H1 (cell line): ENCODE measurements around the gene CBL. TPM values are rescaled to one million over a fixed set of nuclear protein-coding genes. Genes with fewer than 3 reads are reported as not detected.

Source experiments
- E2F6 ChIP-seq: IDR thresholded peaks from 2 replicates; pipeline ENCODE4 v1.6.1; 2012; ENCODE audit warnings: inconsistent platforms
- polyA plus RNA-seq, 7 experiments: library from polyadenylated mRNA; depleted of rRNA in 3 of 7; stranded (reverse) in 5 of 7; unstranded in 2 of 7; fragments of >200 nt in 5 of 7; fragments of 200-250 nt in 2 of 7; gene quantifications; 1 replicate in 5 of 7; 2 replicates in 1 of 7; 4 replicates in 1 of 7; pipeline versions ENCODE4 v1.2.1 to v1.2.3, GENCODE V29; 2011 to 2013; ENCODE audit warnings: missing spikeins in 2 of 7, mixed read lengths in 2 of 7
- total RNA-seq: library from RNA; stranded (reverse); fragmentation: NEBNext Ultra II Directional; extraction: Animal tissue kit (Norgen Biotek cat#: 25700); gene quantifications from 2 replicates; pipeline ENCODE4 v1.2.1, GENCODE V29; 2021

Gene CBL
- total and polyA plus RNA-seq, 2 of the 8 experiments (the other 6 are each of a cell fraction or from before 2014, with no cell fraction given) = 23.1 to 57.8 TPM

GRCh38 chr11:119229741-119230140, 23.6 kb downstream of the CBL start (continued):
- TF ChIP-seq E2F6 = no peak
